Endothelial cell (in vitro differentiated cells): ENCODE data around the gene PARD3. TPM values are rescaled to one million over a fixed set of nuclear protein-coding genes. Genes with fewer than 3 reads are reported as not detected.

ENCODE experiments used
- DNase-seq: peaks from one replicate; pipeline ENCODE4 v3.0.0; 2021; ENCODE audit warnings: low spot score
- H3K27ac Mint-ChIP-seq: one replicate; pipeline ENCODE4 v1.8.0; 2021; ENCODE audit warnings: mixed read lengths, inconsistent platforms; ENCODE audit not compliant: unreplicated experiment
- H3K27me3 Mint-ChIP-seq: one replicate; pipeline ENCODE4 v1.8.0; 2021; ENCODE audit warnings: mild to moderate bottlenecking, moderate library complexity, mixed read lengths, inconsistent platforms; ENCODE audit not compliant: unreplicated experiment
- H3K36me3 Mint-ChIP-seq: one replicate; pipeline ENCODE4 v1.8.0; 2021; ENCODE audit warnings: mild to moderate bottlenecking, low read depth, mixed read lengths, inconsistent platforms; ENCODE audit not compliant: unreplicated experiment
- H3K4me1 Mint-ChIP-seq: one replicate; pipeline ENCODE4 v1.8.0; 2021; ENCODE audit warnings: mild to moderate bottlenecking, mixed read lengths, inconsistent platforms; ENCODE audit not compliant: unreplicated experiment
- H3K4me3 Mint-ChIP-seq: one replicate; pipeline ENCODE4 v1.8.0; 2021; ENCODE audit warnings: mild to moderate bottlenecking, mixed read lengths, inconsistent platforms; ENCODE audit not compliant: unreplicated experiment
- H3K9me3 Mint-ChIP-seq: one replicate; pipeline ENCODE4 v1.8.0; 2021; ENCODE audit warnings: mixed read lengths, inconsistent platforms; ENCODE audit not compliant: unreplicated experiment
- total RNA-seq: library from RNA; stranded (reverse); fragmentation: NEBNext Ultra II Directional; extraction: Animal tissue kit (Norgen Biotek cat#: 25700); gene quantifications from one replicate; pipeline ENCODE4 v1.2.1, GENCODE V29; 2021; ENCODE audit not compliant: unreplicated experiment
- TF ChIP-seq, protein P1 (sequence below): fragments of 200-600 bp; sonication (generic); IDR thresholded peaks from one replicate; pipeline ENCODE4 v1.5.0; 2021; ENCODE audit warnings: antibody characterized with exemption; ENCODE audit not compliant: unreplicated experiment

PARD3 gene
- total RNA-seq, 1 donor from 2014 or later, result 35.2 TPM

- Mint-ChIP-seq H3K4me3 (no peak overlapping the region), H3K9me3 (no peaks in the 10 kb centered on the region), H3K27me3 (peaks cover 3% of the 10 kb centered on the region), H3K36me3 (no peaks in the 10 kb centered on the region), H3K4me1 (peaks cover 8% of the 10 kb centered on the region), H3K27ac (no peak overlapping the region)
- DNase-seq, result no peak
- TF ChIP-seq, protein P1, sequence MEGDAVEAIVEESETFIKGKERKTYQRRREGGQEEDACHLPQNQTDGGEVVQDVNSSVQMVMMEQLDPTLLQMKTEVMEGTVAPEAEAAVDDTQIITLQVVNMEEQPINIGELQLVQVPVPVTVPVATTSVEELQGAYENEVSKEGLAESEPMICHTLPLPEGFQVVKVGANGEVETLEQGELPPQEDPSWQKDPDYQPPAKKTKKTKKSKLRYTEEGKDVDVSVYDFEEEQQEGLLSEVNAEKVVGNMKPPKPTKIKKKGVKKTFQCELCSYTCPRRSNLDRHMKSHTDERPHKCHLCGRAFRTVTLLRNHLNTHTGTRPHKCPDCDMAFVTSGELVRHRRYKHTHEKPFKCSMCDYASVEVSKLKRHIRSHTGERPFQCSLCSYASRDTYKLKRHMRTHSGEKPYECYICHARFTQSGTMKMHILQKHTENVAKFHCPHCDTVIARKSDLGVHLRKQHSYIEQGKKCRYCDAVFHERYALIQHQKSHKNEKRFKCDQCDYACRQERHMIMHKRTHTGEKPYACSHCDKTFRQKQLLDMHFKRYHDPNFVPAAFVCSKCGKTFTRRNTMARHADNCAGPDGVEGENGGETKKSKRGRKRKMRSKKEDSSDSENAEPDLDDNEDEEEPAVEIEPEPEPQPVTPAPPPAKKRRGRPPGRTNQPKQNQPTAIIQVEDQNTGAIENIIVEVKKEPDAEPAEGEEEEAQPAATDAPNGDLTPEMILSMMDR, result no peak
These were observed 522.9 kb downstream of the PARD3 start for GRCh38 chr10:34292194-34292565.

DNA sequence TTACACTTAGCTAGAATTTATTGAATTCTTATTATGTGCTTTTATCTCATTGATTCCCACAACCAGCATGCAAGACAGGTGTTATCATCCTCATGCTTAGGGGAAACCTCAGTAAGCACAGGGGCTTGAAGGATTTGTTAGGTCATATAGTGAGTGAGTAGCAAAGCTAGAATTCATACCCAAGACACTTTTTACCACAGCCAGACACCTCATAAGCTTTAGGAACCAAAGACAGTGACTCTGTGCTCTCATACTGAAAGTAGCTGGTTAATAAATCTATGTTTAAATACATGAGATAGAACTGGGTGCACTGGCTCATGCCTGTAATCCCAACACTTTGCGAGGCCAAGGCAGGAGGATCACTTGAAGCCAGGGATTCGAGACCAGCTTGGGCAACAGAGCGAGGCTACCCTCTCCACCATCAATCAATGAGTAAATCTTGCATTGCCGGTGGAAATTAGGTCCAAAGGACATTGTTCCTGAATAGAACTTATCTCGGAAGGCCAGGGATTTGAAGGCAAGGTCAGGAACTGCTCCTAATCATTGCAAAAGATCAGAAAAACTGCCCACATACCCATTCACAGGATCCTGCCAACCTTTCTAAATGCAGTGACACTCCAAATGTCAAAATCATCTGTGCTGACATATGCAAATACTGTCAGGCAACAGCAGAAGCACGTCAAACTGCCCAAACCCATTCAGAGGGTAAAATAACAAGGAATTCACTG is 523.5 kb downstream of the PARD3 start:
- H3K4me1 Mint-ChIP-seq, result peaks cover 8% of the 10 kb centered on the region
- peaks cover 2% of the 10 kb centered on the region for H3K27me3 Mint-ChIP-seq
- H3K9me3 Mint-ChIP-seq, result no peaks in the 10 kb centered on the region
- H3K27ac Mint-ChIP-seq, result no peak overlapping the region
- TF ChIP-seq, protein P1, result no peak
- H3K36me3 Mint-ChIP-seq, result no peaks in the 10 kb centered on the region
- no peak for DNase-seq
- no peak overlapping the region for H3K4me3 Mint-ChIP-seq

DNA sequence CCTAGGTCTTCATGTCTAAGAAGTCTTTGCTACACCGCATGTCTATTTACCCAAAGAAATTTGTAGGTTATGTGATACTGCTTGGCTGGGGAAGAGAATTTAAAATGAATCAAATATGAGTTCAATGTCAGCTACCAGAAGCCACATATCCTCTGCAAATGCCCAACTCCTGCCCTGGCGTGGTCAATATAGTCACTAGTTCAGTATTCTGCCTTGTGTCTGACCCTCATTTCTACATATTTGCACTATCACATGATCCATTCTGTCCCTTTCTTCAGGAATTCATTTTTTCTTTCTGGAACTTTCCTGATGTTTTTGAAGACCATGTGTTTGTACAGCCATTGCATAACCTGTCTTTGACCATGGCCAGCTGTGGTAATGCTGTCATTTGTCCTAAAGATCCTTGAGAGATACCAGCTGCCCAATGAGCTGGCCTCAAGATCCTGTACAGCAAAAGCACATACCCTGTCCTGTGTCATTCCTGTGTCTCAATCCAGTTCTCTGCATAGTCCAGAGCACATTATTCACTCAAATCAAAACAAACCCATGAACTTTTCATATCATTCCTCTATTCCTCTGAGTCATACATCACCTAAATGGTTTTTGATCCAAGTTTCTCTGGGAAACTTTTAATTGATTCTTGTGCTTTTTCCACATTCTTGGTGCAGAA is 524.5 kb downstream of the PARD3 start:
- Mint-ChIP-seq H3K27ac (no peak overlapping the region), H3K9me3 (no peaks in the 10 kb centered on the region), H3K36me3 (no peaks in the 10 kb centered on the region), H3K4me1 (peaks cover 8% of the 10 kb centered on the region), H3K4me3 (no peak overlapping the region), H3K27me3 (peaks cover 2% of the 10 kb centered on the region)
- TF ChIP-seq, protein P1, result no peak
- DNase-seq, result no peak

DNA sequence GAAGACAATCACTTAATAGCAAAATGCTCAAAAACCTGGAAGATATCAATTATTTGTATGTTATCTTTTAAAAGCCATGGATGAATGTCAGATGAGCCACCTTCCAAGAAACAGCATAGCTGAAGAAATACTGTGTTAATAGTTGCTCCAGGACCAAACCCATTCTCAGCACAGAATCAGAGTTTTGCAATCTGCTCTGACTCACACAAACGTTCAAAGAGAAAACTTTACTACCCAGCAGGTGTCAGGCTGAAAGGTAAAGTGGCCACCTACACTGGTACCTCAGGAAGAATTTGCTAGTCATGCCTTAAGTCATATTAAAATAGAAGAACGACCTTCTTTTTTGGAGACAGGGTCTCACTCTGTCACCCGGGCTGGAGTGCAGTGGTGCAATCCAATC is 526.5 kb downstream of the PARD3 start:
- H3K27ac Mint-ChIP-seq, result no peak overlapping the region
- no peaks in the 10 kb centered on the region for H3K36me3 Mint-ChIP-seq
- TF ChIP-seq, protein P1, result no peak
- no peaks in the 10 kb centered on the region for H3K9me3 Mint-ChIP-seq
- peaks cover 8% of the 10 kb centered on the region for H3K4me1 Mint-ChIP-seq
- DNase-seq, result no peak
- H3K27me3 Mint-ChIP-seq, result no peaks in the 10 kb centered on the region
- H3K4me3 Mint-ChIP-seq, result no peak overlapping the region

DNA sequence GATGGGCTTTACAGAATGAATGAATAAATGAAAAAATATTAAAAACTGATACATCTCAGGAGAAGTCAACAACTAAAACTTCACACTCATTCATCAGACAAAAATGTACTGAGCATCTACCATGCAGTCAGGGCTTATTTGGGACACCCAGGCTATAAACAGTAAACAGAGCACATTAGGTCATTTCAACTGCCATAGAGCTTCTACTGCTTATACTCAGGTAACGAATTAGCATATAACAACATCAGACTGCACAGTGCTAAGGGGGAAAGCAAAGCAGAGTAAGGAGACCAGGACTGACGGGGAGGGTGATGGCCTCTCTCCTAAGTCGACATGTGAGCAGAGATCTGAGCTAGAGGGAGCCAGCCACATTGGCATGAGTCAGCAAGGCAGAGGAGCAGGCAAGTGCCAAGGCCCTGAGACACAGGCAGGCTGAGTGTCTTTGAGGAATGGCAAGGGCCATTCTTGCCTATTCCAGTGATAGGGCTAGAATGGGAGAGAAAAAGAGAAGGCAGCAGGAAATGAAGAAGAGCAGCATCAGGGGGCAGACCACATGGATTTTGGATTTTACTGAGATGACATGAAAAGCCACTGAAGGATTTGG is 528.9 kb downstream of the PARD3 start:
- DNase-seq, result no peak
- H3K36me3 Mint-ChIP-seq, result no peaks in the 10 kb centered on the region

More for the DNA sequence above, 528.9 kb downstream of the PARD3 start:
- H3K4me1 Mint-ChIP-seq, result no peaks in the 10 kb centered on the region
- H3K27me3 Mint-ChIP-seq, result no peaks in the 10 kb centered on the region
- TF ChIP-seq, protein P1, result no peak
- no peak overlapping the region for H3K4me3 Mint-ChIP-seq
- no peak overlapping the region for H3K27ac Mint-ChIP-seq
- H3K9me3 Mint-ChIP-seq, result no peaks in the 10 kb centered on the region
